Measurements from ENCODE around the gene S100A5.
"Not testable (repeated sequence)": the region's sequence is repeated elsewhere in the genome, so short reads cannot be mapped to it uniquely, and the experiment has no call there.

Gene S100A5

GRCh38 chr1:153586347-153586746, 45.6 kb upstream of the S100A5 start:
- Histone ChIP-seq H3K36me3 (ENCODE audit: control insufficient read depth in 1 of 2, insufficient read depth in 2 of 2, low read length in 2 of 2) (no peaks in the 10 kb centered on the region), H4K91ac (ENCODE audit: low read depth, low read length) (no peak overlapping the region), H2BK120ac (ENCODE audit: insufficient read depth, low read length, poor library complexity) (no peak overlapping the region), H3K18ac (ENCODE audit: low read length) (no peak overlapping the region), H3K79me2 (ENCODE audit: control insufficient read depth, insufficient read depth, low read length, poor library complexity) (no peaks in the 10 kb centered on the region), H3K4me1 (ENCODE audit: control insufficient read depth in 1 of 2, insufficient read depth in 2 of 2, low read length in 2 of 2) (peaks cover 4 to 10% of the 10 kb centered on the region in 2 experiments), H4K12ac (ENCODE audit: low read depth, low read length) (no peak overlapping the region), H3K9ac (ENCODE audit: low read length) (no peak overlapping the region), H2AFZ (ENCODE audit: insufficient read depth, low read length, poor library complexity) (no peak overlapping the region), H3K79me1 (ENCODE audit: low read length) (no peaks in the 10 kb centered on the region), H3K27ac (ENCODE audit: low read depth, low read length) (no peak overlapping the region), H2AK5ac (ENCODE audit: low read length) (no peak overlapping the region), H3K4me3 (ENCODE audit: low read depth, low read length) (no peak overlapping the region), H2BK5ac (ENCODE audit: low read depth, low read length, poor library complexity) (no peak overlapping the region), H3K9me3 (ENCODE audit: insufficient read depth, low read depth, low read length) (no peaks in the 10 kb centered on the region), H3K4me2 (ENCODE audit: low read length) (no peak overlapping the region), H3K14ac (ENCODE audit: low read length) (no peak overlapping the region), H3K27me3 (ENCODE audit: insufficient read depth, low read length) (no peaks in the 10 kb centered on the region), H4K8ac (ENCODE audit: low read depth, low read length) (no peak overlapping the region), H3K4ac (ENCODE audit: low read depth, low read length) (no peak overlapping the region), H2BK12ac (ENCODE audit: low read length) (no peak overlapping the region), H3K23ac (ENCODE audit: low read length) (no peak overlapping the region)
- no peak for DNase-seq
- WGBS (ENCODE audit: extremely low coverage, insufficient coverage, insufficient read length): no CpG with 5 or more reads among the region's 1 CpG

GRCh38 chr1:153585006-153585405, 44.3 kb upstream of the S100A5 start:
- Histone ChIP-seq H3K4ac (ENCODE audit: low read depth, low read length) (no peak overlapping the region), H3K4me2 (ENCODE audit: low read length) (no peak overlapping the region), H3K4me3 (ENCODE audit: low read depth, low read length) (no peak overlapping the region), H4K12ac (ENCODE audit: low read depth, low read length) (no peak overlapping the region), H2AFZ (ENCODE audit: insufficient read depth, low read length, poor library complexity) (no peak overlapping the region), H4K8ac (ENCODE audit: low read depth, low read length) (no peak overlapping the region), H3K23ac (ENCODE audit: low read length) (no peak overlapping the region), H4K91ac (ENCODE audit: low read depth, low read length) (no peak overlapping the region), H3K27ac (ENCODE audit: low read depth, low read length) (no peak overlapping the region), H3K4me1 (ENCODE audit: control insufficient read depth in 1 of 2, insufficient read depth in 2 of 2, low read length in 2 of 2) (peaks cover 4 to 10% of the 10 kb centered on the region in 2 experiments), H2BK120ac (ENCODE audit: insufficient read depth, low read length, poor library complexity) (no peak overlapping the region), H3K36me3 (ENCODE audit: control insufficient read depth in 1 of 2, insufficient read depth in 2 of 2, low read length in 2 of 2) (no peaks in the 10 kb centered on the region), H3K18ac (ENCODE audit: low read length) (no peak overlapping the region), H3K9ac (ENCODE audit: low read length) (no peak overlapping the region), H2AK5ac (ENCODE audit: low read length) (no peak overlapping the region), H2BK5ac (ENCODE audit: low read depth, low read length, poor library complexity) (no peak overlapping the region), H3K79me2 (ENCODE audit: control insufficient read depth, insufficient read depth, low read length, poor library complexity) (no peaks in the 10 kb centered on the region), H3K9me3 (ENCODE audit: insufficient read depth, low read depth, low read length) (no peaks in the 10 kb centered on the region), H3K14ac (ENCODE audit: low read length) (no peak overlapping the region), H3K79me1 (ENCODE audit: low read length) (no peaks in the 10 kb centered on the region), H2BK12ac (ENCODE audit: low read length) (no peak overlapping the region), H3K27me3 (ENCODE audit: insufficient read depth, low read length) (no peaks in the 10 kb centered on the region)
- no peak for DNase-seq
- WGBS (ENCODE audit: extremely low coverage, insufficient coverage, insufficient read length): no CpG with 5 or more reads among the region's 1 CpG

- Histone ChIP-seq H2BK12ac (ENCODE audit: low read length) (no peak overlapping the region), H3K4me3 (ENCODE audit: low read depth, low read length) (no peak overlapping the region), H3K36me3 (ENCODE audit: control insufficient read depth in 1 of 2, insufficient read depth in 2 of 2, low read length in 2 of 2) (no peaks in the 10 kb centered on the region), H3K18ac (ENCODE audit: low read length) (no peak overlapping the region), H4K12ac (ENCODE audit: low read depth, low read length) (no peak overlapping the region), H2AFZ (ENCODE audit: insufficient read depth, low read length, poor library complexity) (no peak overlapping the region), H3K79me1 (ENCODE audit: low read length) (peaks cover 3% of the 10 kb centered on the region), H3K9me3 (ENCODE audit: insufficient read depth, low read depth, low read length) (no peaks in the 10 kb centered on the region), H3K14ac (ENCODE audit: low read length) (no peak overlapping the region), H4K8ac (ENCODE audit: low read depth, low read length) (no peak overlapping the region), H2BK120ac (ENCODE audit: insufficient read depth, low read length, poor library complexity) (no peak overlapping the region), H3K9ac (ENCODE audit: low read length) (no peak overlapping the region), H3K27me3 (ENCODE audit: insufficient read depth, low read length) (no peaks in the 10 kb centered on the region), H4K91ac (ENCODE audit: low read depth, low read length) (no peak overlapping the region), H2BK5ac (ENCODE audit: low read depth, low read length, poor library complexity) (no peak overlapping the region), H3K79me2 (ENCODE audit: control insufficient read depth, insufficient read depth, low read length, poor library complexity) (no peaks in the 10 kb centered on the region), H3K23ac (ENCODE audit: low read length) (no peak overlapping the region), H3K4me2 (ENCODE audit: low read length) (no peak overlapping the region), H3K4ac (ENCODE audit: low read depth, low read length) (no peak overlapping the region), H3K4me1 (ENCODE audit: control insufficient read depth in 1 of 2, insufficient read depth in 2 of 2, low read length in 2 of 2) (peaks cover 4 to 13% of the 10 kb centered on the region in 2 experiments), H2AK5ac (ENCODE audit: low read length) (no peak overlapping the region), H3K27ac (ENCODE audit: low read depth, low read length) (no peak overlapping the region)
- no CpG with 5 or more reads among the region's 2 CpGs for WGBS (ENCODE audit: extremely low coverage, insufficient coverage, insufficient read length)
- DNase-seq: no peak
Observed at GRCh38 chr1:153583976-153584375, 43.2 kb upstream of the S100A5 start.

- H2BK120ac ChIP-seq (ENCODE audit: insufficient read depth, low read length, poor library complexity); H4K8ac ChIP-seq (ENCODE audit: low read depth, low read length); H3K9me3 ChIP-seq (ENCODE audit: insufficient read depth, low read depth, low read length); H3K23ac ChIP-seq (ENCODE audit: low read length); H2BK12ac ChIP-seq (ENCODE audit: low read length); H3K9ac ChIP-seq (ENCODE audit: low read length); H3K79me2 ChIP-seq (ENCODE audit: control insufficient read depth, insufficient read depth, low read length, poor library complexity); H3K79me1 ChIP-seq (ENCODE audit: low read length); H3K27me3 ChIP-seq (ENCODE audit: insufficient read depth, low read length); H3K36me3 ChIP-seq (ENCODE audit: control insufficient read depth in 1 of 2, insufficient read depth in 2 of 2, low read length in 2 of 2); DNase-seq; H3K4ac ChIP-seq (ENCODE audit: low read depth, low read length); H3K18ac ChIP-seq (ENCODE audit: low read length); H3K4me2 ChIP-seq (ENCODE audit: low read length); H2BK5ac ChIP-seq (ENCODE audit: low read depth, low read length, poor library complexity); H3K27ac ChIP-seq (ENCODE audit: low read depth, low read length); H2AFZ ChIP-seq (ENCODE audit: insufficient read depth, low read length, poor library complexity); H4K12ac ChIP-seq (ENCODE audit: low read depth, low read length); H2AK5ac ChIP-seq (ENCODE audit: low read length); H4K91ac ChIP-seq (ENCODE audit: low read depth, low read length); H3K4me3 ChIP-seq (ENCODE audit: low read depth, low read length); H3K14ac ChIP-seq (ENCODE audit: low read length): not testable (repeated sequence)
- no CpG with 5 or more reads among the region's 3 CpGs for WGBS (ENCODE audit: extremely low coverage, insufficient coverage, insufficient read length)
- H3K4me1 ChIP-seq (ENCODE audit: control insufficient read depth in 1 of 2, insufficient read depth in 2 of 2, low read length in 2 of 2): peaks cover 4 to 16% of the 10 kb centered on the region in 2 experiments
Observed at GRCh38 chr1:153583514-153583913, 42.8 kb upstream of the S100A5 start.
